Muscle of leg (tissue), 11 donors: ENCODE measurements around the gene MRPL51. TPM values are rescaled to one million over a fixed set of nuclear protein-coding genes. Genes with fewer than 3 reads are reported as not detected.
"Not testable (repeated sequence)": the region's sequence is repeated elsewhere in the genome, so short reads cannot be mapped to it uniquely, and the experiment has no call there.

ENCODE experiments used
- DNase-seq: peaks from one replicate; pipeline ENCODE4 v3.0.0; 2013
- H3K27ac ChIP-seq: one replicate; pipeline ENCODE4 v1.5.1; 2013; ENCODE audit warnings: mild to moderate bottlenecking, low read length, control low read depth
- H3K27me3 ChIP-seq: one replicate; pipeline ENCODE4 v1.6.1; 2013; ENCODE audit warnings: low read length; ENCODE audit not compliant: control insufficient read depth, insufficient read depth
- H3K36me3 ChIP-seq: one replicate; pipeline ENCODE4 v1.6.1; 2013; ENCODE audit warnings: low read length; ENCODE audit not compliant: control insufficient read depth, insufficient read depth
- H3K4me1 ChIP-seq: one replicate; pipeline ENCODE4 v1.6.1; 2013; ENCODE audit warnings: low read length; ENCODE audit not compliant: control insufficient read depth, insufficient read depth
- H3K4me3 ChIP-seq: one replicate; pipeline ENCODE4 v1.5.1; 2013; ENCODE audit warnings: low read length, control low read depth
- H3K9me3 ChIP-seq: replicated peaks from 2 replicates; pipeline ENCODE4 v1.6.1; 2013; ENCODE audit warnings: low read depth, low read length; ENCODE audit not compliant: control insufficient read depth
- WGBS: methylation state at CpG from one replicate; pipeline ENCODE4 v1.1.5; 2013; ENCODE audit warnings: missing lambda C conversion rate; ENCODE audit not compliant: insufficient coverage; 5-methylcytosine and 5-hydroxymethylcytosine counted together
- polyA plus RNA-seq, 8 donors: library from polyadenylated mRNA; unstranded; fragments of 120-200 nt; gene quantifications; one replicate each; pipeline versions ENCODE4 v1.2.1 to v1.2.3, GENCODE V29; 2013; ENCODE audit warnings: inconsistent platforms in 1 of 8, low replicate concordance in 1 of 8; ENCODE audit not compliant: insufficient read length in 8 of 8, insufficient read depth in 1 of 8
- total RNA-seq: library from RNA; stranded (reverse); fragments of 120-200 nt; gene quantifications from one replicate; pipeline ENCODE4 v1.2.4, GENCODE V29; 2013

Gene MRPL51
- total and polyA plus RNA-seq, 9 donors, result 131 to 179 (median 144) TPM

- H3K4me1 ChIP-seq, result peaks cover 10% of the 10 kb centered on the region
- no peak for DNase-seq
- WGBS, result 100% methylated on average over 1 of the region's 4 CpGs
Measured at GRCh38 chr12:6489449-6489848, 3.6 kb downstream of the MRPL51 start.

DNA sequence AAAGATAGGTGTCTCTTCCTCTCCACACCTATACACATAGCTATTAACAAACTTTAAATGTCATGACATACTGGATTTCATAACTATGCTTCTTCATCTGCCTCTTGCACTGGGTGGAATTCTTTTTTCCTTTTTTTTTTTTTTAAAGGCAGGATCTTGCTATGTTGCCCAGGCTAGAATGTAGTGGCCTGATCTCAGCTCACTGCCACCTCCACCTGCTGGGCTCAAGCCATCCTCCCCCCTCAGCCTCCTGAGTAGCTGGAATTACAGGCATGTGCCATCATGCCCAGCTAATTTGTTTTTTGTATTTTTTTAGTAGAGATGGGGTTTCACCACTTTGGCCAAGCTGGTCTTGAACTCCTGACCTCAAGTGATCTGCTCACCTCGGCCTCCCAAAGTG lies 4.8 kb downstream of the MRPL51 start:
- DNase-seq, result no peak
- Histone ChIP-seq H3K27ac (no peak overlapping the region), H3K27me3 (no peaks in the 10 kb centered on the region), H3K9me3 (no peaks in the 10 kb centered on the region), H3K4me1 (peaks cover 4% of the 10 kb centered on the region), H3K4me3 (no peak overlapping the region), H3K36me3 (peaks cover 7% of the 10 kb centered on the region)
- WGBS, result 82% methylated on average over 1 of the region's 1 CpG

More at GRCh38 chr12:6489449-6489848, 3.6 kb downstream of the MRPL51 start:
- Histone ChIP-seq H3K27me3 (no peaks in the 10 kb centered on the region), H3K36me3 (peaks cover 7% of the 10 kb centered on the region), H3K4me3 (no peak overlapping the region), H3K27ac (no peak overlapping the region), H3K9me3 (no peaks in the 10 kb centered on the region)

- Histone ChIP-seq H3K27me3 (no peaks in the 10 kb centered on the region), H3K36me3 (no peaks in the 10 kb centered on the region), H3K4me3 (no peak overlapping the region), H3K4me1 (no peaks in the 10 kb centered on the region), H3K27ac (no peak overlapping the region), H3K9me3 (no peaks in the 10 kb centered on the region)
- WGBS, result 78% methylated on average over 20 of the region's 20 CpGs
- DNase-seq, result no peak
Measured at GRCh38 chr12:6478416-6478815, 14.6 kb downstream of the MRPL51 start.

GRCh38 chr12:6477601-6478377 lies 15.3 kb downstream of the MRPL51 start:
- H3K27ac ChIP-seq, H3K4me3 ChIP-seq, H3K27me3 ChIP-seq, DNase-seq, H3K4me1 ChIP-seq, H3K36me3 ChIP-seq, H3K9me3 ChIP-seq: not testable (repeated sequence)
- WGBS, result 92% methylated on average over 33 of the region's 37 CpGs

DNA sequence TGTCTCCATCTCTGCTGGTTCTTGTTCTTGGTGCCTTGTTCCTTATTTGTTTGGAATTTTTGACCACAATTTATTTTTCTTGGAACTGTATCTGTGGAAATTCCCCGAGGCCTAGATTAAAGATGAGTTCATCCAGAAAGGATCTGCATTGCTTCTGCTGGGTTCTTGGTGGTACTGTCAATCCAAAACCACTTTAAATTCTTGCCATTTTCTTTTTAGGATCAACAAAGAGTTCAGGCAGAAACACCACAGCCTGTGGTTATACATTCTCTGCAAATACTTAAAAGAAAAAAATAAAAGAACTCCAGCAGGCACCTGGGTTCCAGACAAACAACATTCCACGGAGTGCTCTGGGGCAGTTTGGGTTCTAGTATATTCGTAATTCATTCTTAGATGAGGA lies 16.6 kb downstream of the MRPL51 start:
- no peak for DNase-seq
- no peaks in the 10 kb centered on the region for H3K9me3 ChIP-seq
- no peaks in the 10 kb centered on the region for H3K4me1 ChIP-seq
- peaks cover 3% of the 10 kb centered on the region for H3K27me3 ChIP-seq
- H3K4me3 ChIP-seq, result no peak overlapping the region
- H3K27ac ChIP-seq, result no peak overlapping the region
- no peaks in the 10 kb centered on the region for H3K36me3 ChIP-seq
- 80% methylated on average over 2 of the region's 3 CpGs for WGBS

DNA sequence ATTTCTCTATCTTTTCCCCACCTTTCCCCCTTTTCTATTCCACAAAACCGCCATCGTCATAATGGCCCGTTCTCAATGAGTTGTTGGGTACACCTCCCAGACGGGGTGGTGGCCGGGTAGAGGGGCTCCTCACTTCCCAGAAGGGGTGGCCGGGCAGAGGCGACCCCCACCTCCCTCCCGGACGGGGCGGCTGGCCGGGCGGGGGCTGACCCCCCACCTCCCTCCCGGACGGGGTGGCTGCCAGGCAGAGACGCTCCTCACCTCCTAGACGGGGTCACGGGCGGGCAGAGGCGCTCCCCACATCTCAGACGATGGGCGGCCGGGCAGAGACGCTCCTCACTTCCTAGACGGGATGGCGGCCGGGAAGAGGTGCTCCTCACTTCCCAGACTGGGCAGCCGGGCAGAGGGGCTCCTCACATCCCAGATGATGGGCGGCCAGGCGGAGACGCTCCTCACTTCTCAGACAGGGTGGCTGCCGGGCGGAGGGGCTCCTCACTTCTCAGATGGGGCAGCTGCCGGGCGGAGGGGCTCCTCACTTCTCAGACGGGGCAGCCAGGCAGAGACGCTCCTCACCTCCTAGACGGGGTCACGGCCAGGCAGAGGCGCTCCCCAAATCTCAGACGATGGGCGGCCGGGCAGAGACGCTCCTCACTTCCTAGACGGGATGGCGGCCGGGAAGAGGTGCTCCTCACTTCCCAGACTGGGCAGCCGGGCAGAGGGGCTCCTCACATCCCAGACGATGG lies 17.7 kb downstream of the MRPL51 start:
- WGBS, result 92% methylated on average over 15 of the region's 48 CpGs
- not testable (repeated sequence) for H3K36me3 ChIP-seq, H3K9me3 ChIP-seq, H3K4me1 ChIP-seq, H3K27ac ChIP-seq, H3K4me3 ChIP-seq, DNase-seq, H3K27me3 ChIP-seq

DNA sequence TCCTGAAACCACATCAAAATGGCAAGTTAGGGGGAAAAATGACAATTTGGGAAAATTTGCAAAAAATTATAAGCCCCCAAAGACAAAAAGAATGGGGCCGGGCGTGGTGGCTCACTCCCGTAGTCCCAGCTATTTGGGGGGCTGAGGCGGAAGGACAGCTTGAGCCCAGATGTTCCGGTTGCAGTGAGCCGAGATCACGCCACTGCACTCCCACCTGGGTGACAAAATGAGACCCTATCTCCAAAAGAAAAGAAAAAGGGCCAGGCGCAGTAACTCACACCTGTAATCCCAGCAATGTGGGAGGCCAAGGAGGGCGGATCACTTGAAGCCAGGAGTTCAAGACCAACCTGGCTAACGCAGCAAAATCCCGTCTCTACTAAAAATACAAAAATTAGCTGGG lies 20.6 kb downstream of the MRPL51 start:
- Histone ChIP-seq H3K4me3 (no peak overlapping the region), H3K4me1 (peaks cover 15% of the 10 kb centered on the region), H3K27me3 (peaks cover 3% of the 10 kb centered on the region), H3K9me3 (no peaks in the 10 kb centered on the region), H3K36me3 (peaks cover 5% of the 10 kb centered on the region), H3K27ac (no peak overlapping the region)
- 67% methylated on average over 8 of the region's 11 CpGs for WGBS
- DNase-seq, result no peak

GRCh38 chr12:6471989-6472360 lies 21.1 kb downstream of the MRPL51 start:
- Histone ChIP-seq H3K36me3 (peaks cover 5% of the 10 kb centered on the region), H3K27me3 (peaks cover 3% of the 10 kb centered on the region), H3K27ac (no peak overlapping the region), H3K4me3 (no peak overlapping the region), H3K4me1 (peaks cover 15% of the 10 kb centered on the region), H3K9me3 (no peaks in the 10 kb centered on the region)
- WGBS, result 100% methylated on average over 1 of the region's 1 CpG
- no peak for DNase-seq

DNA sequence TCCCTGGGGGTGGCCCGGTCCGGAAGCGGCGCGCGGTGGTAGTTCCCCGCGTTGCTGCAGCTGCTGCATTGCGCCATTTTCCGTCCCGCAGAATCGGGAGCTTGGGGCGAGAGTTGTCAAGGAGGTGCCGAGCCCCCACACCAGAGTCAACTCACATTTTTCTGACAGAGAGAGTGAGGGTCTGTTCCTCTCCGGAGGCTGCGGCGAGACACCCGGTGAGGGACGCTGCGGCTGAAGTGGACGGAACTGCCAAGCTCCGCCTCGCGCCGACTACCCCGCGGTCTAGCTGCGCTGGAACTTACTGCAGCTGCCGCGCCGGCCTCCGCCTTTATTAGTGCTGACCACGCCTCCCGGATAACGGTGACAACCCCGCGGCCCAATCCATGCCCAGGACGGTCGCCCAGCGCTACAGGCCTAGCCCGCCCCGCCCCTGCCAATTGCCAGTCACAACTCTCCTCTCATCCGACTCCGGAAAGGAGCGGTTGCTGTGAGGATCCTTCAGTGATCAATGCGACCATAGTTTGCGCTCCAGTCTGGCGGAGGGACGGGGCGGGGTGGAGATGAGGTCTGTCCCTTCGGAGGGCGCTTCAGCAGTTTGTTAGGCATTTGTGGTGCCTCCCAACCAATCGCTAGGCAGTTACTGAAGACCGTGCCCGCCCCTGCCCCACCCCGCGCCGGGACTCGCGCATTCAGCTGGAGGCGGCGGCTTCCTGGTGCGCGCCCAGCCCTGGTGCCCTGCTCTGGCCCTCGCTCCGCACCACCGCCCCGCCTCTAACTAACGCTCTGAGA lies 22.5 kb downstream of the MRPL51 start, which contains the start of gene VAMP1:
Gene VAMP1 (minus strand): TSS at position 303 of the 789 bp plus-strand sequence. CDS start 146 bp downstream, at position 157.
- no peaks in the 10 kb centered on the region for H3K9me3 ChIP-seq
- peak within 1 kb of the TSS; percentile 98 for H3K27ac ChIP-seq
- peak within 1 kb of the TSS; percentile 70 for H3K4me3 ChIP-seq
- H3K36me3 ChIP-seq, result peaks cover 16% of the 10 kb centered on the region
- under 1% methylated on average over 63 of the region's 69 CpGs for WGBS
- DNase-seq, result peak; percentile 99
- H3K4me1 ChIP-seq, result peaks cover 15% of the 10 kb centered on the region
- H3K27me3 ChIP-seq, result peaks cover 3% of the 10 kb centered on the region
